GM23338 (cell line): ENCODE measurements around the gene ITPR3. TPM values are rescaled to one million over a fixed set of nuclear protein-coding genes. Genes with fewer than 3 reads are reported as not detected.
A peak's percentile ranks its signal among the peaks of the same experiment; 100 is the strongest.

Source experiments
- ATAC-seq: fragments of 200-7000 bp; cut with Tn5 transposase; 3 replicates; pipeline ENCODE4 v1.9.1; 2020
- DNase-seq: peaks from one replicate; pipeline ENCODE4 v3.0.0-alpha.2; 2015; ENCODE audit warnings: low spot score
- H2AFZ ChIP-seq: fragments of 200-600 bp; sonication (generic); 2 replicates; pipeline ENCODE4 v1.8.0; 2016; ENCODE audit warnings: antibody characterized with exemption, mild to moderate bottlenecking, moderate library complexity
- H3F3A ChIP-seq: fragments of 200-600 bp; sonication (generic); replicated peaks from 2 replicates; pipeline ENCODE4 v1.8.0; 2017; ENCODE audit warnings: antibody characterized with exemption, mixed run types, low read depth
- H3K27ac ChIP-seq: fragments of 200-600 bp; sonication (generic); 2 replicates; pipeline ENCODE4 v1.6.1; 2016; ENCODE audit warnings: low read depth
- H3K27me3 ChIP-seq: fragments of 200-600 bp; sonication (generic); 2 replicates; pipeline ENCODE4 v1.8.0; 2016; ENCODE audit warnings: mild to moderate bottlenecking, mixed run types, moderate library complexity; ENCODE audit not compliant: insufficient read depth
- H3K36me3 ChIP-seq: fragments of 200-600 bp; sonication (generic); 2 replicates; pipeline ENCODE4 v1.8.0; 2016; ENCODE audit warnings: mild to moderate bottlenecking; ENCODE audit not compliant: insufficient read depth
- H3K4me1 ChIP-seq: fragments of 200-600 bp; sonication (generic); 2 replicates; pipeline ENCODE4 v1.8.0; 2016; ENCODE audit warnings: mild to moderate bottlenecking, moderate library complexity; ENCODE audit not compliant: insufficient read depth
- H3K4me2 ChIP-seq: fragments of 200-600 bp; sonication (generic); 2 replicates; pipeline ENCODE4 v1.7.1; 2017; ENCODE audit warnings: mixed run types
- H3K4me3 ChIP-seq: fragments of 200-600 bp; sonication (generic); 2 replicates; pipeline ENCODE4 v1.6.1; 2016; ENCODE audit warnings: mixed run types
- H3K79me2 ChIP-seq: fragments of 200-600 bp; sonication (generic); replicated peaks from 2 replicates; pipeline ENCODE4 v1.8.0; 2017; ENCODE audit warnings: mild to moderate bottlenecking; ENCODE audit not compliant: insufficient read depth
- H3K9me2 ChIP-seq: fragments of 200-600 bp; sonication (generic); 2 replicates; pipeline ENCODE4 v1.8.0; 2017; ENCODE audit not compliant: insufficient read depth
- H4K20me1 ChIP-seq: fragments of 200-600 bp; sonication (generic); replicated peaks from 2 replicates; pipeline ENCODE4 v1.8.0; 2017; ENCODE audit warnings: mild to moderate bottlenecking; ENCODE audit not compliant: insufficient read depth
- H3K27ac Mint-ChIP-seq: 2 replicates; pipeline ENCODE4 v1.8.0; 2020; ENCODE audit warnings: inconsistent platforms, mild to moderate bottlenecking, moderate library complexity, mixed read lengths
- H3K27me3 Mint-ChIP-seq: 3 replicates; pipeline ENCODE4 v1.8.0; 2022; ENCODE audit warnings: low read depth, mild to moderate bottlenecking, moderate library complexity, mixed read lengths, inconsistent platforms; ENCODE audit not compliant: insufficient read depth, poor library complexity
- H3K36me3 Mint-ChIP-seq: 3 replicates; pipeline ENCODE4 v1.8.0; 2021; ENCODE audit warnings: low read depth, mild to moderate bottlenecking, inconsistent platforms, moderate library complexity, mixed read lengths
- H3K4me1 Mint-ChIP-seq: 3 replicates; pipeline ENCODE4 v1.8.0; 2020; ENCODE audit warnings: mild to moderate bottlenecking, inconsistent platforms, mixed read lengths
- H3K4me3 Mint-ChIP-seq: 3 replicates; pipeline ENCODE4 v1.8.0; 2021; ENCODE audit warnings: moderate library complexity, mild to moderate bottlenecking, inconsistent platforms, mixed read lengths
- H3K9me3 Mint-ChIP-seq: 3 replicates; pipeline ENCODE4 v1.8.0; 2020; ENCODE audit warnings: moderate library complexity, mild to moderate bottlenecking, inconsistent platforms, mixed read lengths
- ETS1 ChIP-seq: IDR thresholded peaks from 2 replicates; pipeline ENCODE4 v1.6.1; 2016; ENCODE audit warnings: antibody characterized with exemption
- EZH2 ChIP-seq: fragments of 200-600 bp; sonication (generic); IDR thresholded peaks from one replicate; pipeline ENCODE4 v1.8.0; 2017; ENCODE audit warnings: antibody characterized with exemption, mild to moderate bottlenecking, low read depth; ENCODE audit not compliant: unreplicated experiment
- REST ChIP-seq: IDR thresholded peaks from one replicate; pipeline ENCODE4 v1.6.1; 2018; ENCODE audit warnings: antibody characterized with exemption; ENCODE audit not compliant: unreplicated experiment
- STAT1 ChIP-seq: IDR thresholded peaks from one replicate; pipeline ENCODE4 v1.6.1; 2016; ENCODE audit warnings: antibody characterized with exemption; ENCODE audit not compliant: unreplicated experiment
- polyA plus RNA-seq: library from polyadenylated mRNA; unstranded; fragments of >200 nt; fragmentation: Nextera tagmentation; extraction: Ambion mirVana; gene quantifications from 2 replicates; pipeline ENCODE4 v1.2.1, GENCODE V29; 2016
- total RNA-seq: library from RNA; depleted of rRNA; stranded (reverse); fragments of >200 nt; shearing (Covaris generic); gene quantifications from 2 replicates; pipeline ENCODE4 v1.2.3, GENCODE V29; 2014
- TF ChIP-seq, protein P1 (sequence below): fragments of 250-450 bp; sonication (Bioruptor Pico); IDR thresholded peaks from 2 replicates; pipeline ENCODE4 v1.5.0; 2020; ENCODE audit warnings: mild to moderate bottlenecking, moderate library complexity
- TF ChIP-seq, protein P2 (sequence below), 2 experiments: fragments of 200-600 bp in 1 of 2; sonication (generic) in 1 of 2; conservative IDR thresholded peaks; 2 replicates each; pipeline versions ENCODE4 v1.5.1 to v1.6.1; 2016 to 2017; ENCODE audit warnings: antibody characterized with exemption in 2 of 2, low read depth in 2 of 2, mild to moderate bottlenecking in 2 of 2, moderate library complexity in 1 of 2

ITPR3 gene
- total and polyA plus RNA-seq, 2 experiments from 2014 or later: 7.3 to 31.9 TPM

GRCh38 chr6:33742837-33743236 is 121.7 kb downstream of the ITPR3 start (continued):
- TF ChIP-seq REST: no peak
- TF ChIP-seq EZH2: no peak
- no peak for TF ChIP-seq STAT1
- no peak for TF ChIP-seq ETS1

DNA sequence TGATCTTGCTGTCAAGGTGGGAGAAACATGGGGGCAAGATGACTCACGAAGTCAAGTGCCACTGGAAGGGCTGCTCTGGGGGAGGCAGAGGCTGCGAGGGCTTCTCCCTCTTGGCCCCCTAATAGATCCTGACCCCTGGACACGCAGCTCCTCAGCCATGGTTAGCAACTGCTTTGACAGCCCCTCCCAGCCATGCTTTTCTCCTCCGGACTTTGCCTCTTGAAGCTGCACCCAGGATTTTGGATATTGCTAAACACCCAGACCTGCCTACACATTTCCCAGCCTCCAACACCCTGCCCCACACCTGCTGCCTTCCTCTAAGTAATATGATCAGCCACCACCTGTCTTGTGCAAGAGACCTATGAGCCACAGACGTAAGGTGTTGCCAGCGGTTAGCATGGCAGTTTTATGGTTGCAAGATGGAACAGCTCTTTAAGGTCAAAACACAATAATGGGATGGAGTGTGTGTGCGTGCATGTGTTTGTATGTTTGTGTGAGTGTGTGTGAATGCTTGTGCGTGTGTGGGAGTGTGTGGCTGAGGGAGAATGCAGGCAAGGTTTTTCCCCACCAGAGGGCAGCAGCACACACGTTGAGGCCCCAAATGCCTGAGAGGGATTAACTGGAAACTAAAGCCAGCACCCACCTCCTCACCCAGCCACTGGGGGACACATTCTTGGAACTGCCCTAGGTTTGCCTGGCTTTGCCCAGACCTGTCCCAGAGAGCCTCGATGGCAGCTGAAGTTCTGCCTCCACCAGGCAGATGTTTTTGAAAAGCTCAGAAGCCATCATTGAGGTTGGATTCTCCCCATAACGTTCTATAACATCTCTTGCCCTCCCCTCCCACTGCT is 123.1 kb downstream of the ITPR3 start:
- Mint-ChIP-seq H3K9me3 (no peaks in the 10 kb centered on the region), H3K27ac (no peak overlapping the region), H3K4me3 (no peak overlapping the region; the same call in 2 of the 3 replicates), H3K4me1 (peaks cover 41% of the 10 kb centered on the region), H3K27me3 (peaks cover 11% of the 10 kb centered on the region), H3K36me3 (no peaks in the 10 kb centered on the region)
- no peak overlapping the region for H3K4me3 ChIP-seq
- H3K27me3 ChIP-seq: no peaks in the 10 kb centered on the region
- peak overlapping the region; percentile 81 for H2AFZ ChIP-seq
- H3K9me2 ChIP-seq: no peaks in the 10 kb centered on the region
- H4K20me1 ChIP-seq: no peaks in the 10 kb centered on the region
- no peak overlapping the region; the same call in 1 of the 2 replicates for H3K4me2 ChIP-seq
- TF ChIP-seq, protein P1, sequence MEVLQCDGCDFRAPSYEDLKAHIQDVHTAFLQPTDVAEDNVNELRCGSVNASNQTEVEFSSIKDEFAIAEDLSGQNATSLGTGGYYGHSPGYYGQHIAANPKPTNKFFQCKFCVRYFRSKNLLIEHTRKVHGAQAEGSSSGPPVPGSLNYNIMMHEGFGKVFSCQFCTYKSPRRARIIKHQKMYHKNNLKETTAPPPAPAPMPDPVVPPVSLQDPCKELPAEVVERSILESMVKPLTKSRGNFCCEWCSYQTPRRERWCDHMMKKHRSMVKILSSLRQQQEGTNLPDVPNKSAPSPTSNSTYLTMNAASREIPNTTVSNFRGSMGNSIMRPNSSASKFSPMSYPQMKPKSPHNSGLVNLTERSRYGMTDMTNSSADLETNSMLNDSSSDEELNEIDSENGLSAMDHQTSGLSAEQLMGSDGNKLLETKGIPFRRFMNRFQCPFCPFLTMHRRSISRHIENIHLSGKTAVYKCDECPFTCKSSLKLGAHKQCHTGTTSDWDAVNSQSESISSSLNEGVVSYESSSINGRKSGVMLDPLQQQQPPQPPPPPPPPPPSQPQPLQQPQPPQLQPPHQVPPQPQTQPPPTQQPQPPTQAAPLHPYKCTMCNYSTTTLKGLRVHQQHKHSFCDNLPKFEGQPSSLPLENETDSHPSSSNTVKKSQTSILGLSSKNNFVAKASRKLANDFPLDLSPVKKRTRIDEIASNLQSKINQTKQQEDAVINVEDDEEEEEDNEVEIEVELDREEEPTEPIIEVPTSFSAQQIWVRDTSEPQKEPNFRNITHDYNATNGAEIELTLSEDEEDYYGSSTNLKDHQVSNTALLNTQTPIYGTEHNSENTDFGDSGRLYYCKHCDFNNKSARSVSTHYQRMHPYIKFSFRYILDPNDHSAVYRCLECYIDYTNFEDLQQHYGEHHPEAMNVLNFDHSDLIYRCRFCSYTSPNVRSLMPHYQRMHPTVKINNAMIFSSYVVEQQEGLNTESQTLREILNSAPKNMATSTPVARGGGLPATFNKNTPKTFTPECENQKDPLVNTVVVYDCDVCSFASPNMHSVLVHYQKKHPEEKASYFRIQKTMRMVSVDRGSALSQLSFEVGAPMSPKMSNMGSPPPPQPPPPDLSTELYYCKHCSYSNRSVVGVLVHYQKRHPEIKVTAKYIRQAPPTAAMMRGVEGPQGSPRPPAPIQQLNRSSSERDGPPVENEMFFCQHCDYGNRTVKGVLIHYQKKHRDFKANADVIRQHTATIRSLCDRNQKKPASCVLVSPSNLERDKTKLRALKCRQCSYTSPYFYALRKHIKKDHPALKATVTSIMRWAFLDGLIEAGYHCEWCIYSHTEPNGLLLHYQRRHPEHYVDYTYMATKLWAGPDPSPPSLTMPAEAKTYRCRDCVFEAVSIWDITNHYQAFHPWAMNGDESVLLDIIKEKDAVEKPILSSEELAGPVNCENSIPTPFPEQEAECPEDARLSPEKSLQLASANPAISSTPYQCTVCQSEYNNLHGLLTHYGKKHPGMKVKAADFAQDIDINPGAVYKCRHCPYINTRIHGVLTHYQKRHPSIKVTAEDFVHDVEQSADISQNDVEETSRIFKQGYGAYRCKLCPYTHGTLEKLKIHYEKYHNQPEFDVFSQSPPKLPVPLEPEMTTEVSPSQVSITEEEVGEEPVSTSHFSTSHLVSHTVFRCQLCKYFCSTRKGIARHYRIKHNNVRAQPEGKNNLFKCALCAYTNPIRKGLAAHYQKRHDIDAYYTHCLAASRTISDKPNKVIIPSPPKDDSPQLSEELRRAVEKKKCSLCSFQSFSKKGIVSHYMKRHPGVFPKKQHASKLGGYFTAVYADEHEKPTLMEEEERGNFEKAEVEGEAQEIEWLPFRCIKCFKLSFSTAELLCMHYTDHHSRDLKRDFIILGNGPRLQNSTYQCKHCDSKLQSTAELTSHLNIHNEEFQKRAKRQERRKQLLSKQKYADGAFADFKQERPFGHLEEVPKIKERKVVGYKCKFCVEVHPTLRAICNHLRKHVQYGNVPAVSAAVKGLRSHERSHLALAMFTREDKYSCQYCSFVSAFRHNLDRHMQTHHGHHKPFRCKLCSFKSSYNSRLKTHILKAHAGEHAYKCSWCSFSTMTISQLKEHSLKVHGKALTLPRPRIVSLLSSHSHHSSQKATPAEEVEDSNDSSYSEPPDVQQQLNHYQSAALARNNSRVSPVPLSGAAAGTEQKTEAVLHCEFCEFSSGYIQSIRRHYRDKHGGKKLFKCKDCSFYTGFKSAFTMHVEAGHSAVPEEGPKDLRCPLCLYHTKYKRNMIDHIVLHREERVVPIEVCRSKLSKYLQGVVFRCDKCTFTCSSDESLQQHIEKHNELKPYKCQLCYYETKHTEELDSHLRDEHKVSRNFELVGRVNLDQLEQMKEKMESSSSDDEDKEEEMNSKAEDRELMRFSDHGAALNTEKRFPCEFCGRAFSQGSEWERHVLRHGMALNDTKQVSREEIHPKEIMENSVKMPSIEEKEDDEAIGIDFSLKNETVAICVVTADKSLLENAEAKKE (CRISPR knock-in tag): no peak
- TF ChIP-seq, protein P2, sequence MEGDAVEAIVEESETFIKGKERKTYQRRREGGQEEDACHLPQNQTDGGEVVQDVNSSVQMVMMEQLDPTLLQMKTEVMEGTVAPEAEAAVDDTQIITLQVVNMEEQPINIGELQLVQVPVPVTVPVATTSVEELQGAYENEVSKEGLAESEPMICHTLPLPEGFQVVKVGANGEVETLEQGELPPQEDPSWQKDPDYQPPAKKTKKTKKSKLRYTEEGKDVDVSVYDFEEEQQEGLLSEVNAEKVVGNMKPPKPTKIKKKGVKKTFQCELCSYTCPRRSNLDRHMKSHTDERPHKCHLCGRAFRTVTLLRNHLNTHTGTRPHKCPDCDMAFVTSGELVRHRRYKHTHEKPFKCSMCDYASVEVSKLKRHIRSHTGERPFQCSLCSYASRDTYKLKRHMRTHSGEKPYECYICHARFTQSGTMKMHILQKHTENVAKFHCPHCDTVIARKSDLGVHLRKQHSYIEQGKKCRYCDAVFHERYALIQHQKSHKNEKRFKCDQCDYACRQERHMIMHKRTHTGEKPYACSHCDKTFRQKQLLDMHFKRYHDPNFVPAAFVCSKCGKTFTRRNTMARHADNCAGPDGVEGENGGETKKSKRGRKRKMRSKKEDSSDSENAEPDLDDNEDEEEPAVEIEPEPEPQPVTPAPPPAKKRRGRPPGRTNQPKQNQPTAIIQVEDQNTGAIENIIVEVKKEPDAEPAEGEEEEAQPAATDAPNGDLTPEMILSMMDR (conservative IDR thresholded peaks at IDR 0.05; ENCODE audit: low read depth in 2 of 2): peak; percentile 93 to 95
- no peak overlapping the region for H3K27ac ChIP-seq
- DNase-seq (peak; percentile 94), ATAC-seq (peak; percentile 81)
- peaks cover 20% of the 10 kb centered on the region for H3K4me1 ChIP-seq
- H3K36me3 ChIP-seq: no peaks in the 10 kb centered on the region
- H3K79me2 ChIP-seq: no peaks in the 10 kb centered on the region
- no peaks in the 10 kb centered on the region for H3F3A ChIP-seq
